IMR-90 (cell line): ENCODE results near the gene FUT2.

ENCODE experiments used
- CEBPB ChIP-seq: IDR thresholded peaks from 2 replicates; pipeline ENCODE4 v1.6.1; 2012; ENCODE audit warnings: low read depth, low read length, improper control_type of control experiment
- FOS ChIP-seq: fragments of 150-350 bp; IDR thresholded peaks from 2 replicates; pipeline ENCODE4 v1.6.1; 2016; ENCODE audit warnings: low read depth, low read length
- MAZ ChIP-seq: IDR thresholded peaks from 2 replicates; pipeline ENCODE4 v1.6.1; 2012; ENCODE audit warnings: low read depth, mild to moderate bottlenecking, low read length, improper control_type of control experiment, moderate library complexity, borderline replicate concordance
- NFE2L2 ChIP-seq: fragments of 150-350 bp; IDR thresholded peaks from 2 replicates; pipeline ENCODE4 v1.6.1; 2016; ENCODE audit warnings: low read depth, mild to moderate bottlenecking, low read length
- POLR2A ChIP-seq: IDR thresholded peaks from 2 replicates; pipeline ENCODE4 v1.6.1; 2012; ENCODE audit warnings: mild to moderate bottlenecking, low read depth, low read length
- RAD21 ChIP-seq: IDR thresholded peaks from 2 replicates; pipeline ENCODE4 v1.6.1; 2012; ENCODE audit warnings: low read length, improper control_type of control experiment
- SMC3 ChIP-seq: fragments of 150-350 bp; IDR thresholded peaks from 2 replicates; pipeline ENCODE4 v1.6.1; 2016; ENCODE audit warnings: low read depth, mild to moderate bottlenecking, antibody characterized with exemption, low read length, moderate library complexity
- TF ChIP-seq, protein P1 (sequence below): conservative IDR thresholded peaks from 2 replicates; pipeline ENCODE4 v1.5.1; 2012; ENCODE audit warnings: mild to moderate bottlenecking, low read depth, low read length, improper control_type of control experiment
- TF ChIP-seq, protein P2 (sequence below): fragments of 150-350 bp; IDR thresholded peaks from 2 replicates; pipeline ENCODE4 v1.6.1; 2017; ENCODE audit warnings: mild to moderate bottlenecking, antibody characterized with exemption, low read length, low read depth
- TF ChIP-seq, protein P3 (sequence below): fragments of 150-350 bp; IDR thresholded peaks from 2 replicates; pipeline ENCODE4 v1.6.1; 2016; ENCODE audit warnings: low read depth, mild to moderate bottlenecking, low read length, moderate library complexity, borderline replicate concordance

DNA sequence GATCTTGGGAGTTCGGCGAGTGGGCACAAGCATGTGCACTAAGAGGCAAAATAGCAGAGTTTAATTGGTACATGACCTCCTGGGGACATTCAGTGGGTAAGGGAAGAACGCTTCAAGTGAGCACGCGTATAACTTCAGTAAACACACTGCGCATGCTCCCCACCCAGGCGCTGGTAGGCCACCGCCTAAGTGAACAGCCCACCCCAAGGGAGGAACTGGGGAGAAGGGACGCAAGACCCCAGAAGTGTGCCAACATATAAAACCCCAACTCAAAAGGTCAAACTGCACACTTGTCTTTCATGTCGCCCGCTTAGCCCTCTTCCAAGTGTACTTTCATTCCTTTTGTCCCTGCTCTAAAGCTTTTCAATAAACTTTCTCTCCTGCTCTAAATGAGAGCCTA lies 12.4 kb upstream of the FUT2 start:
- TF ChIP-seq, protein P1, sequence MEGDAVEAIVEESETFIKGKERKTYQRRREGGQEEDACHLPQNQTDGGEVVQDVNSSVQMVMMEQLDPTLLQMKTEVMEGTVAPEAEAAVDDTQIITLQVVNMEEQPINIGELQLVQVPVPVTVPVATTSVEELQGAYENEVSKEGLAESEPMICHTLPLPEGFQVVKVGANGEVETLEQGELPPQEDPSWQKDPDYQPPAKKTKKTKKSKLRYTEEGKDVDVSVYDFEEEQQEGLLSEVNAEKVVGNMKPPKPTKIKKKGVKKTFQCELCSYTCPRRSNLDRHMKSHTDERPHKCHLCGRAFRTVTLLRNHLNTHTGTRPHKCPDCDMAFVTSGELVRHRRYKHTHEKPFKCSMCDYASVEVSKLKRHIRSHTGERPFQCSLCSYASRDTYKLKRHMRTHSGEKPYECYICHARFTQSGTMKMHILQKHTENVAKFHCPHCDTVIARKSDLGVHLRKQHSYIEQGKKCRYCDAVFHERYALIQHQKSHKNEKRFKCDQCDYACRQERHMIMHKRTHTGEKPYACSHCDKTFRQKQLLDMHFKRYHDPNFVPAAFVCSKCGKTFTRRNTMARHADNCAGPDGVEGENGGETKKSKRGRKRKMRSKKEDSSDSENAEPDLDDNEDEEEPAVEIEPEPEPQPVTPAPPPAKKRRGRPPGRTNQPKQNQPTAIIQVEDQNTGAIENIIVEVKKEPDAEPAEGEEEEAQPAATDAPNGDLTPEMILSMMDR, result no peak
- TF ChIP-seq MAZ, result no peak
- TF ChIP-seq RAD21, result no peak
- TF ChIP-seq, protein P2, sequence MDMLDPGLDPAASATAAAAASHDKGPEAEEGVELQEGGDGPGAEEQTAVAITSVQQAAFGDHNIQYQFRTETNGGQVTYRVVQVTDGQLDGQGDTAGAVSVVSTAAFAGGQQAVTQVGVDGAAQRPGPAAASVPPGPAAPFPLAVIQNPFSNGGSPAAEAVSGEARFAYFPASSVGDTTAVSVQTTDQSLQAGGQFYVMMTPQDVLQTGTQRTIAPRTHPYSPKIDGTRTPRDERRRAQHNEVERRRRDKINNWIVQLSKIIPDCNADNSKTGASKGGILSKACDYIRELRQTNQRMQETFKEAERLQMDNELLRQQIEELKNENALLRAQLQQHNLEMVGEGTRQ, result no peak
- TF ChIP-seq FOS, result no peak
- no peak for TF ChIP-seq POLR2A
- TF ChIP-seq, protein P3, sequence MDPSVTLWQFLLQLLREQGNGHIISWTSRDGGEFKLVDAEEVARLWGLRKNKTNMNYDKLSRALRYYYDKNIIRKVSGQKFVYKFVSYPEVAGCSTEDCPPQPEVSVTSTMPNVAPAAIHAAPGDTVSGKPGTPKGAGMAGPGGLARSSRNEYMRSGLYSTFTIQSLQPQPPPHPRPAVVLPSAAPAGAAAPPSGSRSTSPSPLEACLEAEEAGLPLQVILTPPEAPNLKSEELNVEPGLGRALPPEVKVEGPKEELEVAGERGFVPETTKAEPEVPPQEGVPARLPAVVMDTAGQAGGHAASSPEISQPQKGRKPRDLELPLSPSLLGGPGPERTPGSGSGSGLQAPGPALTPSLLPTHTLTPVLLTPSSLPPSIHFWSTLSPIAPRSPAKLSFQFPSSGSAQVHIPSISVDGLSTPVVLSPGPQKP, result no peak
- no peak for TF ChIP-seq CEBPB
- TF ChIP-seq NFE2L2, result no peak
- no peak for TF ChIP-seq SMC3
